Osteoblast (primary cell): ENCODE measurements around the gene SORBS1. TPM values are rescaled to one million over a fixed set of nuclear protein-coding genes. Genes with fewer than 3 reads are reported as not detected.

Source experiments
- DNase-seq: peaks from one replicate; pipeline ENCODE4 v3.0.0; 2011; ENCODE audit warnings: low spot score, mixed read lengths; ENCODE audit not compliant: insufficient read length; ENCODE audit errors: missing footprints
- H2AFZ ChIP-seq: 2 replicates; pipeline ENCODE4 v1.6.0; 2011; ENCODE audit warnings: mild to moderate bottlenecking, low read length
- H3K27ac ChIP-seq: 2 replicates; pipeline ENCODE4 v1.5.1; 2011; ENCODE audit warnings: mild to moderate bottlenecking, low read depth, low read length, moderate library complexity
- H3K27me3 ChIP-seq: 2 replicates; pipeline ENCODE4 v1.6.0; 2012; ENCODE audit warnings: mild to moderate bottlenecking, control low read depth, inconsistent platforms, low read length, moderate library complexity; ENCODE audit not compliant: insufficient read depth
- H3K36me3 ChIP-seq: 2 replicates; pipeline ENCODE4 v1.5.1; 2011; ENCODE audit warnings: mild to moderate bottlenecking, low read length, control low read depth, moderate library complexity; ENCODE audit not compliant: insufficient read depth
- H3K4me1 ChIP-seq: 2 replicates; pipeline ENCODE4 v1.5.1; 2011; ENCODE audit warnings: mild to moderate bottlenecking, low read length, control low read depth, moderate library complexity; ENCODE audit not compliant: insufficient read depth
- H3K4me2 ChIP-seq: 2 replicates; pipeline ENCODE4 v1.6.0; 2011; ENCODE audit warnings: mild to moderate bottlenecking, low read length; ENCODE audit not compliant: insufficient read depth
- H3K4me3 ChIP-seq: fragments of 200-600 bp; sonication (generic); 3 replicates; pipeline ENCODE4 v1.5.1; 2012; ENCODE audit warnings: mild to moderate bottlenecking, low read length, inconsistent platforms; ENCODE audit not compliant: insufficient read depth
- H3K79me2 ChIP-seq: 2 replicates; pipeline ENCODE4 v1.6.0; 2012; ENCODE audit warnings: mild to moderate bottlenecking, low read length, control low read depth, inconsistent platforms; ENCODE audit not compliant: insufficient read depth
- H3K9me3 ChIP-seq: 2 replicates; pipeline ENCODE4 v1.5.1; 2011; ENCODE audit warnings: low read depth, low read length, control low read depth
- H4K20me1 ChIP-seq: 2 replicates; pipeline ENCODE4 v1.6.0; 2012; ENCODE audit warnings: mild to moderate bottlenecking, low read length, control low read depth; ENCODE audit not compliant: insufficient read depth
- total RNA-seq: library from RNA; depleted of rRNA; stranded (reverse); fragments of >200 nt; gene quantifications from 2 replicates; pipeline ENCODE4 v1.2.3, GENCODE V29; 2012
- TF ChIP-seq, protein P1 (sequence below): IDR thresholded peaks from 2 replicates; pipeline ENCODE4 v1.5.1; 2011; ENCODE audit warnings: mild to moderate bottlenecking, low read depth, low read length, moderate library complexity; ENCODE audit errors: extremely low read depth

The SORBS1 gene
- total RNA-seq, 1 donor = 0.72 TPM

DNA sequence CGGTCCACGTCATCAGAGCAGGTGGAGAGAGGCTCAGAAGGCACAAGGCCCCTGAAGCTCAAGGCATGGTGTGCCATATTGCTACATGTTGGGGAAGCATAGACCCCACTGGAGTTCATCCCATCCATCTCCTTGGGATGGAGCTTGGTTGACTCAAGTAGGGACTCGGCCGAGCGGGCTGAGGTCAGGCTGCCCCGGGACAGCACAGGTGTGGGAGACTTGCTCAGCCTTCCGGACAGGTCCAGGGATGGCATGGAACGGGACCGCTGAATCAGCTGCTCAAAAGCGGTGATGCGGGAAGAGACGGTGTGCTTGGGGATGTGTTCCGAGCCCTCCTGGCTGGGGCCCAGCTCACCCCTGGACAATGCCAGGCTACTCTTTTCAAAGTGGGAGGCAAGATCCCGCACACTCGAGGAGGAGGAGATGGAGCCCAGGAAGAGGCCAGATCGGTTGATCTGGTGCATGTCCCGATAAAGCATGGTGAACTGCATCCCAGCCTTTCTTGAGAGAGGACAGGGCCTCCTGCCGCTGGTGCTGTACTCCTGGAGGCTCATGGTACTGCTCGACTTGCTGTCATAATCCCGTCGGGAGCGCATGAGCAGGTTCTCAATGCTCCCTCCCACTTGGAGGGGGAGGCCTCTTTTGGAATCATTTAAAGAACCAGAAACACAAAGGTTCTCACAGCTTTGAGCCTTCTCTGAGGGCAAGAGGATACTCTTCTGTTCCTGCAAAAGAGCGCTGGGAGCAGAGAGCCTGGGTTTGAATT is 204.8 kb downstream of the SORBS1 start:
- Histone ChIP-seq H3K4me2 (no peak overlapping the region), H3K27me3 (no peaks in the 10 kb centered on the region), H3K9me3 (no peaks in the 10 kb centered on the region), H2AFZ (no peak overlapping the region), H3K79me2 (no peaks in the 10 kb centered on the region), H3K4me1 (no peaks in the 10 kb centered on the region), H3K36me3 (no peaks in the 10 kb centered on the region), H4K20me1 (no peaks in the 10 kb centered on the region), H3K4me3 (no peak overlapping the region), H3K27ac (no peak overlapping the region)
- no peak for DNase-seq
- TF ChIP-seq, protein P1, sequence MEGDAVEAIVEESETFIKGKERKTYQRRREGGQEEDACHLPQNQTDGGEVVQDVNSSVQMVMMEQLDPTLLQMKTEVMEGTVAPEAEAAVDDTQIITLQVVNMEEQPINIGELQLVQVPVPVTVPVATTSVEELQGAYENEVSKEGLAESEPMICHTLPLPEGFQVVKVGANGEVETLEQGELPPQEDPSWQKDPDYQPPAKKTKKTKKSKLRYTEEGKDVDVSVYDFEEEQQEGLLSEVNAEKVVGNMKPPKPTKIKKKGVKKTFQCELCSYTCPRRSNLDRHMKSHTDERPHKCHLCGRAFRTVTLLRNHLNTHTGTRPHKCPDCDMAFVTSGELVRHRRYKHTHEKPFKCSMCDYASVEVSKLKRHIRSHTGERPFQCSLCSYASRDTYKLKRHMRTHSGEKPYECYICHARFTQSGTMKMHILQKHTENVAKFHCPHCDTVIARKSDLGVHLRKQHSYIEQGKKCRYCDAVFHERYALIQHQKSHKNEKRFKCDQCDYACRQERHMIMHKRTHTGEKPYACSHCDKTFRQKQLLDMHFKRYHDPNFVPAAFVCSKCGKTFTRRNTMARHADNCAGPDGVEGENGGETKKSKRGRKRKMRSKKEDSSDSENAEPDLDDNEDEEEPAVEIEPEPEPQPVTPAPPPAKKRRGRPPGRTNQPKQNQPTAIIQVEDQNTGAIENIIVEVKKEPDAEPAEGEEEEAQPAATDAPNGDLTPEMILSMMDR = no peak

DNA sequence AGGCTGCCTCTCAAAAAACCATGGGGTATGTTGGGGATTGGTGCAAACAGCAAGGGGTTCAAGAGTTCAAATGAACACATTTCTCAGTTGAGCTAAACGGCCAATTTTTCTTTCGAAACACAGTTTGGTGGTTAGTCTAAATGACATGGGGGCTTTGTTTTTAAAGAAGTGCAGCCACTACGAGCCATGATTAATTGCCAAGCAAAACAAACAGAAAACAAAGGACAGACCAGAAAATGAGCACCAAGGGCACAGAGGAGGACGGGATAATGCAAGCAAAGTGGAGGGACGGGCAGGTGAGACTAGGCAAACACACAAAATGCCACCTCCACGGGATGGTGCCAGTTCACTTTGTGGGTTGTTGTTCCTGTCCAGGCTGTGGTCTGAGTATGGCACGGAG is 205.9 kb downstream of the SORBS1 start:
- no peaks in the 10 kb centered on the region for H3K9me3 ChIP-seq
- TF ChIP-seq, protein P1 = no peak
- no peaks in the 10 kb centered on the region for H3K27me3 ChIP-seq
- DNase-seq = no peak
- no peaks in the 10 kb centered on the region for H3K4me1 ChIP-seq
- H2AFZ ChIP-seq = peak overlapping the region; percentile 48
- peak overlapping the region; percentile 15 for H3K4me2 ChIP-seq
- H3K4me3 ChIP-seq = no peak overlapping the region
- no peaks in the 10 kb centered on the region for H3K36me3 ChIP-seq
- H4K20me1 ChIP-seq = no peaks in the 10 kb centered on the region
- H3K27ac ChIP-seq = no peak overlapping the region
- H3K79me2 ChIP-seq = no peaks in the 10 kb centered on the region

DNA sequence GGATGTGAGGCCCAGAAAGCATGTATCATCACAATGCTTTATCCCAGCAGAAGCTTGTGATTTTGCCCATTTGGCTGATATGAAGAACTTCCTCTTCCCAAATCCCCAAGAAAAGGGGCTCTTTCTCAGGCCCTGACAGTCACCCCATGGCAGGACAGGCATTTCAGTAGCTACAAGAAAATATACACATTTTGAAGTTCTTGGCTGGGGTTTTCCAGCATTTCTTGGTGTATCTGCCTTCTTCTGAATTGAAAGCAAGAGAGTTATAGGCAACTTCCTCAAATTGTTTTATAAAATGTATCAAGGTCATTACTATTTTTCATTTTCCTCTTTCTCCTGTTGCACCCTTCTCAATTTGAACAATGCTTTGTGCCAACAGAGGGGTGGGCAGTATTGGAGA is 207.1 kb downstream of the SORBS1 start:
- TF ChIP-seq, protein P1 = no peak
- H4K20me1 ChIP-seq = no peaks in the 10 kb centered on the region
- no peak overlapping the region for H3K4me3 ChIP-seq
- H3K36me3 ChIP-seq = no peaks in the 10 kb centered on the region
- no peaks in the 10 kb centered on the region for H3K79me2 ChIP-seq
- no peak overlapping the region for H2AFZ ChIP-seq
- H3K4me2 ChIP-seq = no peak overlapping the region
- H3K4me1 ChIP-seq = no peaks in the 10 kb centered on the region
- H3K27ac ChIP-seq = no peak overlapping the region
- H3K9me3 ChIP-seq = no peaks in the 10 kb centered on the region
- no peaks in the 10 kb centered on the region for H3K27me3 ChIP-seq
- no peak for DNase-seq

DNA sequence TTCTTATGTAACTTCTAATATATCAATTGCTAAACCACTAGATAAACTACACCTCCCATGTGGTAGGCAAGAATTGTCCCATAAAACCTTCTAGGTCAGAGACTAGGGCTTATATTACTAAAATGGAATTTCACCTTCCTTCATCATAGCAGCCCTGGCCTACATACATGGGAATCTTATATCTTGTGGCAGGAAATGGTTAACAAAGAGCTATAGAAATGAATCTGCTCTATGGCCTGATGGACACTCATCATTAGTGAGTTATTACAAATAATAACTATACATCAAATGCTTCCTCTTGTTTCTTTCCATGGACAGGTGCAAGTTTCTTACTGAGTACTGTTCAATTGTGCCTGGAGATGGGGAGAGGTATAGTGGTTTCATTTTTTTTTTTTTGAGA is 208.0 kb downstream of the SORBS1 start:
- DNase-seq = no peak
- Histone ChIP-seq H3K27me3 (no peaks in the 10 kb centered on the region), H3K36me3 (no peaks in the 10 kb centered on the region), H3K4me3 (no peak overlapping the region), H3K4me2 (no peak overlapping the region), H3K9me3 (no peaks in the 10 kb centered on the region), H3K4me1 (no peaks in the 10 kb centered on the region), H2AFZ (no peak overlapping the region), H3K79me2 (no peaks in the 10 kb centered on the region), H3K27ac (no peak overlapping the region), H4K20me1 (no peaks in the 10 kb centered on the region)
- TF ChIP-seq, protein P1 = no peak
